HG03066 (cell line): Measurements from ENCODE around the gene ARHGEF9.

Experiments
- ATAC-seq: cut with Tn5 transposase; IDR thresholded peaks from one replicate; pipeline ENCODE4 v1.9.1; 2021; ENCODE audit warnings: low read depth; ENCODE audit not compliant: unreplicated experiment

Gene ARHGEF9

DNA sequence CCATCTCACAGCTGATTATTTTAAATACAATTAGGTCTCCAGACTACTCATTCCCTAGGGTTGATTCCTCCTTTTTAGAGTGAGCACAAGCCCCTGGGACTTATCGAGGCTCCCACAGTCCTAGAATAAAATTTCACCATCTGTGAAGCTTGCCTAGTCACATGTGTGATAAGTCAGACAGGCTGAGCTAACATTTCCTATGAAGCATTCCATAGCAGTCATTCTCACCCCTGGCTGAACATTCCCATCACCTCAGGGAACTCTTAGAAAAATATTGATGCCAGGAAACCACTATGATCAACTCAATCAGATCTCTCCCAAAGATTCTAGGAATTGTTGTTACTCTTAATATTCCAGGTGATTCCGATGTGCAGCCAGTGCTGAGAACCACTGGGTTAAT is 37.7 kb downstream of the ARHGEF9 start:
- ATAC-seq, result no peak

- peak; percentile 6 for ATAC-seq
These were observed 38.3 kb downstream of the ARHGEF9 start for GRCh38 chrX:63746715-63747114.

- ATAC-seq, result peak; percentile 90
These were observed 38.7 kb downstream of the ARHGEF9 start for GRCh38 chrX:63746278-63746677.

- ATAC-seq, result no peak
These were observed 40.1 kb downstream of the ARHGEF9 start for GRCh38 chrX:63744850-63745394.

DNA sequence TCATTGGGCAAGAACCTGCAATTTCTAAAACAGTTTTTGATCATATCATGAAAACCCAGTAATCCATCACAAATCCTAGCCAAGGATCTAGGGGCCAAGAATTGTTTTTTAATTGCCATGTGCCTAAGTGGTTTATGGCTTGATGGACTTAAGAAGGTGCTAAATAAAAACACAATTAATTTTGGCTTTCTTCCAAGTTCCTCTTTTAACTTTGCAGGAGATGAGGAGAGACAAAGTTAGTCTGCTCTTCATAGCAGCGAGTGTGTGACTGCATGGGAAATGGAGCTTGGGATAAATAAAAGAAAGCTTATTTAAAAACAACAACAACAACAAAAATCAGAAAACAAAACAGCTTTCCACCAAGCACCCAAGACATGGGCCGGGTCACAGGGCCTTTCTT is 41.4 kb downstream of the ARHGEF9 start:
- no peak for ATAC-seq

- peak; percentile 61 for ATAC-seq
These were observed 44.6 kb downstream of the ARHGEF9 start for GRCh38 chrX:63740382-63740781.

DNA sequence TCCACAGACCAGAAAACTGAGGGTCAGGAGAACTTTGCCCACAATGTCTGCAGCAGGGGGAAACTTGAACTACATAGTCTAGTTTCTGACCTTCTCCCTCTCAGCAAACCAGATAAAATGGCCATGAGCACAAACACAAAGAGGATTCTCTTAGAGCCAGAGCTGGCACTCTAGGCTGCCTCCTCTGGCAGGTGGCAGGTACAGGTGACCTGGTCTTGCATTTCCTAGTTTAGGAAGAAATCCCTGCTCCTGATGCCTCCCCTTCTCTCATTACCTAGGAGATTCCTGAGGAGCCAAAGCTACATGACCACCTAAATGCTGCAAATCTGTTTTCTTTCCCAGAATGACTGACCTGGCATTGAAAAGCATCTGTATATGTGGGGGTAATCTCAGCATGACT is 45.1 kb downstream of the ARHGEF9 start:
- no peak for ATAC-seq

DNA sequence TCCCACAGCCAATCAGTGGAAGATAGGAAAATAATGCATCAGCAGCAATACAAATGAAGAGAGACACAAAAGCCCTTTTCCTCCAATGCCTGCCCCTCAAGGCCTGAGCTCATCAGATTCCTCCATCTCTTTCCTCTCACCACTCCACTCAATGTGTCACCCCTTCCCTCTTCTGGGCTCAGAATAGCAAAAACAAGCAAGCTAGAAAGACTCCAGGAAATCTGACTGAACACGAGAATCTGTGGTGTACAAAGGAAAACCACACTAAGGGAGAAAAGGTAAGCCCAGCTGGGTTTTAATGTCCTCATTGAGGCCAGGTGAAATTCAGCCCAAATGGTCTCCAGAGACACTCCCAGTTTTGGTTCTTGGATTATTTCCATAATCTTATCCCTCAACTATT is 46.3 kb downstream of the ARHGEF9 start:
- ATAC-seq, result no peak

DNA sequence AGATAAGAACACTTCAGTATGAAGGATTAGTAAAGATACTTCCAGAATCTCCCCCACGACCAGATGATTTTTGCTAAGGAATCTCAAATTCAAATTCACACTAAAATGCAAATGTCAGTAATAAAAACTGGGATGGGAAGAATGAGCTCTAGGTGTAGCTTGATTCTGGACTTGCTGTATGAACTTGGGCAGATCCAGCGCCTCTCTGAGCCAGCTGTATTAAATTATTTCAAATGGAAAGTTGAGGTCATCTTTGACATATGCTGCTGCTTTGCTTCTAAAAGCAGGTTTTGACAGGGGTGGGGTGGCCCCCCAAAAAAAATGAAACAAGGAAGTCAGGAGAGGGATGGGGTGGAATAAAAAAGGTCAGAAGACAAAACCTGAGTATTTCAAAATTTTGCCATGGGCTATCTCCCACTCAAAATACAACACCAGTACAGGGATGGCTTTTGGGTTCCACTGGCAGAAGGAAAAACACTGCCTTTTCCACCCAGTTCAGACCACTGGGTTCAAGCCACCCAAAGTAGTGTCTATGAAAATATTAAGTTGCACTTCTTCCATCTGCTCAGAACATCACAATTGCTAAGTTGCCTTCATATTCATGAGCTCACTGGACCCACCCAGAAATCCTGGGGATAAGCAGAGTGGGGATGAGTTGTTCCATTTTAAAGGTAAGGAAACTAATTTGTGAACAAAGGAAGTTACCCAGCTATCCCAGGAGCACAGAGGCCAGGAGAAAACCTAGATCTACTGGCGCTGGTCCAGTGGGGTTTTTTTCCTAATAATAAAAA is 47.7 kb downstream of the ARHGEF9 start:
- ATAC-seq, result no peak

DNA sequence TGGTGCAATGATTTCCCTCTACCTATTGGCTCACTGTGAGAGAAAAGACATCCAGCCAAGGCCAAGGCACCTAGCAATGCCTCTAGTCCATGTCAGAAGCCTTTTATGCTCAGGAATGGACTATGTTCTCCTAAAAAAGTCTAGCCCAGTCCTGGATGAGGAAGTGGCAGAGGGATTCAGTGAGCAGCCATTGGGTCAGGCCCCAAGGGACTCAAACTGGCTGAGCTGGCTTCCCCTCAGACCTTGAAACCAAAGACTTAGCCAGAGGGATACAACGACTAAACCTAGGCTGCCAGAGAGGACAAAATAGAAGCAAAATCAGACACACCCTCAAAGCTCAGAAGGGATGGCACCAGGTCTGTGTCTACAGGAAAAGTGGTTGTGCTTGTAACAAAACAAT is 49.1 kb downstream of the ARHGEF9 start:
- no peak for ATAC-seq

- ATAC-seq, result no peak
These were observed 64.7 kb downstream of the ARHGEF9 start for GRCh38 chrX:63720293-63720692.

DNA sequence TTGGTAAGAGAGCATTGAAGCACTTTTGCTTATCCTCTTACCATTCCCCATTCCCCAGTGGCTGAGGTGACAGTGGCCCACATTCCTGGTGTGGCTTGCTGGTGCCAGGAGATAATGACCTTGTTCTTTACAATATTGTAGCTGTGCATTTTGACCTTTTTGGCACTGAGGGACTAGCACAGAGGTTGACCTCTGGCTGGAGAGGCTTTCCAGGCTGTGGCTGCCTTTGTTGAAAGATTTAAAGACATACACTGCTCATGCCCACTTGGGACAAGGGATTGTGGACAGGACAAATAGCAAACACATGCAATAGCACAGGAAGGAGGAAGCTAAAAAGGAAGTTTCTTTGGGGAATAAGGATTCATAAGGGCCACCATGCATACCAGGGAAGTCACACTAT is 65.4 kb downstream of the ARHGEF9 start:
- ATAC-seq, result no peak

DNA sequence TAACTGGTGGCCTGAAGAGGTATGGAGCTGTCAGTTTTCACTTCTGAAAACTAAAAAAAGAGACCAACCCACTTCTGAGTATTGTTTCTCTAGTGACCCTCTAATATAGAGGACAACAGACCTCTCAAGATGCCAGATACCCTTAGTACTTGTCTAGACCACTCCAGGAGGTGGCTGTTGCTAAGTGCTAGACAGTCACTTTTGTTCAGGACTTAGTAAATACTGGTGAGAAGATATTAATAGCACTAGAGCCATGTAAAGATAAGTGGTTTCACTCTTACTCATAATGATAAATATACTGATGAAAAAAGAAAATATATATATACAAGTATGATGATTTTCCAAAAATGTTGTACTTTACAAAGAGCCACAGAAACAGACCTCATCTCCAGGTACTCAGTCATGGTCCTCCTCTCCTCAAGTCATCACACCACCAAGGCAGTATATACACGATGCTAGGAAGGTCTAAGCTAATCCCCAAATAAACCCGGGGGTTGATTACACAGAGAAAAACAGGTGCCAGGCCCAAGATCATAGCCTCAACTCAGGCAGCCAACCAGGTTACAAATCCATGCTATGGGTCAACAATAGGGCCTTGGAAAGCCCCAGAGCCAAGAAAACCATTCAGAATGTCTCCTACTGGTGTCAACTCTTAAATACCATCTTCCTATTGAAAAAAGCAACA is 66.9 kb downstream of the ARHGEF9 start:
- peak; percentile 81 for ATAC-seq

DNA sequence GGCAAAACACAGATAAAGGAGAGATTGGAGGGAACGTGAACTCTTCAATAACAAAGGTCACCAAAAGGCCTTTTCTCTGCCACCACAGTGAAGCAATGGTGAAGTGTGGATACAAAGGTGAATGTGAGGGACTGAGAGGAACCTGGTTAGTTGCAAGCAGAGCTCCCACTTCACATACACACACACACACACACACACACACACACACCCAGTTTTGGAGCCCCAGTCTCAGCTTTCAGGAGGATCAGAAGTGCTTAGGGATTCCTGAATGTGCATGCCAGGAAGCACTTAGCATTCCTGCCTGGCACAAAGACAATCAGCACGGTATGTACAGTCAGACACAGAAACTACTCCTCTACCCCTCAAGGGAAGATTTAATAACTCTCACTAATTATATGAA is 71.5 kb downstream of the ARHGEF9 start:
- ATAC-seq, result no peak

DNA sequence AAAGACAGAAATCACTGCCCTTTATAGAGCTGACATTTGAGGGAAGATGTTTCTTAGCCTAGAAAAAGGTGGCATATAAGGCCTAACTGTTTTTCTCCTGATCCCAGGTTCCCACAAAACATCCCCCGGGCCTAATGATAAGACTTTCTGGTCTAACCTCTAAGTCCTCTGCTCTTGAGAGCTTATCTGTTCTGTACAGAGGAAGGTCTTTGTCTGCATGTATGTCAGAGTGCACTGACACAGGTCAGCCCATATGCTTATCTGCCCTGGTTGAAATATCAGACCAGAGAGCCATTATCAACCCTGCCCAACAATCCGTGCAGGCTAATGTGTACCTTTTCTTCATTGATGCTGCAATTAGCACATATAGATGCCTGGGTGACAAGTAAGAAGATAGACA is 76.2 kb downstream of the ARHGEF9 start:
- no peak for ATAC-seq

DNA sequence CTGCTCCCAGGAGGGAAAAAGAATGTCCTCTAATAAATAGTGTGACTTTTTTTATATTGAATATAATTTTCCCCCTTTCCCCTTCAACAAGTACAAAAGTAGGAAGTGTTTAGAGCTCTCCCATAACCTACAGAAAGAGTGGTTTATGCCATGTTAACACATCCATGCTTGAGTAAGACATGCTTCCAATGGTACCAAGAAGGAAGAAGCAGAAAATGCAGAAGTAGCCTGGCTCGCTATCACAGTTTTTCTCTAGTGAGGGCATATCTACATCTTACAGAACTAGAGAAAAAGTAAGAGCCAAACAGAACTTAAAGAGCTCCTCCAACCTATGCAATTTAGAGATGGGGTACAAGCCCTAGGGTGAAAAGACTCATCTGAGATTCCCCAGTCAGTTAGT is 82.5 kb downstream of the ARHGEF9 start:
- no peak for ATAC-seq

DNA sequence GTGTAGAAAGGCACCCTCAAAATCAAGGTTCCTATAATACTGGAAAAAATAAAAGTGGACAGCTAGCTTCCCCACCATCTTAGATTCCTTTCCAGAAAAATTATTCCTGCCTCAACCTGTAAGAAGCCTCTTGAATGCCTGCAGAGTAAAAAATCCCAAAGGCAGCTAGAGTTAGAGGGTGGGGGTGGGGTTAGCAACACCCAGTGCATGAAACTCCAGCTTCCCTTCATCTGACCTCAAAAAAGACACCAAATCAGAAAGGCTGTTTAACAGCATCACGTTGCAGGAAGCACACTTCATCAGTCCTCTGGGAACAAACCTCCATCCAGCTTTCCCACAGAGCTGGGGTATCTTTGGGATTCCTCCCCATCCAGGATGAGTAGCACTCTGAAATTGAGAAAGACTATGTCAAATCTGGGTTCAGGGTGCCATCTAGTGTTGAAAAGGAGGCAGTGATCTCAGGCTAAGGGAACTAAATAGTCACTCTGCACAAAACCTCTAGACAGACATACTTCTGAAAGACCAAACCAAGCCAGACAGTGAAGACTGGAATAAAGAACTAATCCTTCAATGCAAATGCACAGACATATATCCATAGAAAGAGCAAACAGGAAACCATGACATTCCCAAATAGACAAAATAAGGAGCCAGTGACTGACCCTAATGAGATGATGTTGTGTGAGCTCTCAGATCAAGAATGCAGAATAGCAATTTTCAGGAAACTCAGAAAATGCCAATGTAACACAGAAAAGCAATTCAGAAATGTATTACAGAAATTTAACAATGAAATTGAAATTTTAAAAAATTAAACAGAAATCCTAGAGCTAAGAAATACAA is 97.9 kb downstream of the ARHGEF9 start:
- peak; percentile 50 for ATAC-seq

DNA sequence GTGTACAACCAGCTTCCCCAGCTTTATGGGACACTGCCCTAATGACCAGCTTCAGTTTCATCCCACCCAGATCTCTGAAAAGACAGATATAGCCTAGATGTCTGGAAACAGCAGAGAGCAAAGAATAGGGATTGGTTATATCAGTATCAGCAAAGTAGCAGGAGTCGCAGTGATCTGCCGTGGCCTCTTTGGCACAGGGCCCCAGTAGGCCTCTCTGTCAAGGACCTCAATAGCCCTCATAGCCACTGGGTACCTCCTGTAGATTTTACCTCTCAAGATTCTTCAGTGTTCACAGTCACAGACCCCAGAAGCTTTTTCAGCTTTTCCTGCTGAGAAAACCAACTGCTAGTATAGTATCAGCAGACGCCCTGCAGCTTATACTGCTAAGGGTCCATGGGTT is 104.6 kb downstream of the ARHGEF9 start:
- no peak for ATAC-seq

DNA sequence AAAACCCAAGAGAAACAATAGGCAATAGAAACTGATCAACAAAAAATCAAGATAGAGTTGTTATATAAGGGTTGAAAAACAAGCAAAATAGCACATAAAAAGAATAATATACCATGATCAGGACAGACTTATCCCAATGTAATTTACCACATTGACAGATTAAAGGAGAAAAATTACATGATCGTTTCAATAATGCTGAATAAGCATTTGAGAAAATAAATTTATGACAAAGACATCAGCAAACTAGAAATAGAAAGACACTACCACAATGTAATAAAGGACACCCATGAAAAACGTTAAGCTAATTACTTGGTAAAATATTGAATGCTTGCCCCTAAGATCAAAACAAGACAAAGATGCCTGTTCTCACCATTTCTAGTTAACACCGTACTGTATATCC is 105.6 kb downstream of the ARHGEF9 start:
- no peak for ATAC-seq

- no peak for ATAC-seq
These were observed 109.3 kb downstream of the ARHGEF9 start for GRCh38 chrX:63675716-63676115.

- no peak for ATAC-seq
These were observed 111.1 kb downstream of the ARHGEF9 start for GRCh38 chrX:63673896-63674295.
